GM19328 (cell line): ENCODE data around the gene RASA2.
"Not testable (repeated sequence)": the region's sequence is repeated elsewhere in the genome, so short reads cannot be mapped to it uniquely, and the experiment has no call there.

Source experiments
- ATAC-seq: cut with Tn5 transposase; IDR thresholded peaks from one replicate; pipeline ENCODE4 v1.9.1; 2021; ENCODE audit warnings: mild to moderate bottlenecking, moderate library complexity; ENCODE audit not compliant: unreplicated experiment

RASA2 gene

GRCh38 chr3:141561426-141562034 is 74.7 kb downstream of the RASA2 start:
- ATAC-seq = no peak

DNA sequence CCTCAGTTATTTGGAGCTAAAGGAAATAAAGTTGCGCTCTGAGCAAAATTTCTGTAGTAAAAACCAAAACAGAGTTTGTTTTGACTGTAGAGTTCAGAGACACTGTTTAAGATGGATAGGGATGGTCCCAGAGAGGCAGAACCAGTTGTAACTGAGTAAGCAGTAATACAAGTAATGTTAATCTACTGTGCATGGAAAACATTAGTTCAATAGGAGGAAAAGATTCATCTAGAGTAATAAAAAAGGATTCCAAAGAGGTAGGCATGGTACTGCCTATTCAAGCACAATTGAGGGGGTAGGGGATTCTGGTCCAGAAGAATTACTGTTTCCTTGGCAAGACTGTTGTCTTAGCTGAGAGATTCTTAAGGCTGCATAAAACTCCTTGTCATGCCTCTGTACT is 77.4 kb downstream of the RASA2 start:
- ATAC-seq = no peak

- no peak for ATAC-seq
Measured at GRCh38 chr3:141570068-141570467, 83.2 kb downstream of the RASA2 start.

DNA sequence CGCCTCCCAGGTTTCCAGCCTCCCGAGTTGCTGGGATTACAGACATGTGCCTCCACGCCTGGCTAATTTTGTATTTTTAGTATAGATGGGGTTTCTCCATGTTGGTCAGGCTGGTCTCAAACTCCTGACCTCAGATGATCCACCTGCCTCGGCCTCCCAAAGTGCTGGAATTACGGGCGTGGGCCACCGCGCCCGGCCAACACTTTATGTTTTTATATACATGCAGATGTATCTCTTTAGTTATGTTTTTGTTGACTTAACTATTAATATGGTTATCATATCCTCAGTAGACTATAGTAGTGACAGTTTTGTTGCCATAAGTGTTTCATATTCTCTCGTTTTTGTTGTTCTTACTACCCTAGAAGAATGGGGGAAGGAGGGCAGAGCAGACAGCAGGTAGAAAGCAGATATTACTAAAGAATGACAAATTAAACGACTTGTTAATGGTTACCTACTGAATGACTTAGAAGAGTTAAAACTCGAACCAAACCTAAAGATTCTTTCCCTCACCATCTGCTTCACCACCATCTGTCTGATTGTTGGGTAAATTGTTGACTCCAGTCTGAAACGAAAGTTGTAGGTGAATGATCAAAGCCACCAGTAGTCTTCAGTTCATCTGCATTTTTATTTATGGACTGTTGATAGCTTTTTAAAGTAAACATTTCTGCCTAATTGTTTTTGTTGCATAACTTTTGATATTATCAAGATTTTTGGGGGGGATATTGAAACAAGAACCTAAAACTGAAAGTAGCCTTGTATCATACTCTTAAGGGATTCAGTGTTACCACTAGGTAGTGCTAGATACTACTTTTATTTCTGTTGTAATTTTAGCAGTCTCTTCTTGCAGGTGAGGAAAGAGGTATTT is 89.3 kb downstream of the RASA2 start:
- ATAC-seq = no peak

DNA sequence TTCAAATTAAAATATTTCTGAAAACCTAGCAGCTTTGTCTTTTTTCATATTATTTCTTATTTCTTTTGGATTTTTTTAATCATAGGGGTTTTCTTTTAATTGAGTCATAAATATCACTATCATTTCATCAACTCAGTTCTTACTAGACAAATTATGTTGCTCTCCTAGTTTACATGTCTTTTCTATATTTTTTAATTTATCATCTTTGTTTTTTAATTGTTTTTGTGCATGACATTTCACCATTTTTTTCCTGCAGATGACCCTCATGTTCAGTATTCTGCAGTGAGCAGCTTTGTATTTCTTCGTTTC is 89.9 kb downstream of the RASA2 start:
- ATAC-seq = no peak

- ATAC-seq = no peak
Measured at GRCh38 chr3:141578202-141578973, 91.6 kb downstream of the RASA2 start.

- ATAC-seq = no peak
Measured at GRCh38 chr3:141594357-141594756, 107.5 kb downstream of the RASA2 start.

DNA sequence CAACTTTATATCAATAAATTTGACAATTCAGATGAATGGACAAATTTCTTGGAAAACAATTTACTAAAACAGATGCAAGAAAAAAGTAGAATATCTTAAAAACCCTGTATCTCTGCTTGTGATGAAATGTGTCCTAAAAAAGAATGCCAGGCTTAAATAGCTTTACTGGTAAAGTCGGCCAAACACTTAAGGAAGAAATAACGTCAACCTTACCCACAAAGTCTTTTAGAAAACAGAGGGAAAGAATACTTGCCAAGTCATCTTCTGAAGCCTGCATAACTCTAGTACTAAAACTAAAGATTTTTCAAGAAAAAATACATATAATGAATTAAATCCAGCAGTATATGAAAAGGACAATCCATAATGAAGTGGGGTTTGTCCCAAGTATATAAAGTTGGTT is 111.1 kb downstream of the RASA2 start:
- ATAC-seq = no peak

- no peak for ATAC-seq
Measured at GRCh38 chr3:141600331-141600730, 113.5 kb downstream of the RASA2 start.

DNA sequence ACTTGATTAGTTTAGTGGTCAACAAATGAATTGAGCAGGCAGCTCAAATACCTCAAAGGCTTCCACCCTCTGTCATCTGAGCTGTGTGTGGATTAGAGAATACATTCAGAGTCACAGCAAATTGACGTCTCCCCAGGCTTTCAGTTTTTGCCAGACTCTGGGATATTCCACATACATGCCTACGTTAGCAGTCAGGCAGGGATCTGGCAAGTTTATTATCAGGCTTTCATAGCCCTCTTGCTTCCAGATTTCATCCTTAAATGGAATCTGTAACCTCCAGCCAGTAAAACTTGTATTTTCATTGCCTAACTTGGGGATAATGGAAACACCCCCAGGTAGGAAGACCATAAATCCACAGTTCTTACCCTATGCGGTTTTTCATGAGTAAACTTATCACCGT is 115.9 kb downstream of the RASA2 start:
- ATAC-seq = no peak

GRCh38 chr3:141603473-141604035 is 116.7 kb downstream of the RASA2 start:
- ATAC-seq = no peak

DNA sequence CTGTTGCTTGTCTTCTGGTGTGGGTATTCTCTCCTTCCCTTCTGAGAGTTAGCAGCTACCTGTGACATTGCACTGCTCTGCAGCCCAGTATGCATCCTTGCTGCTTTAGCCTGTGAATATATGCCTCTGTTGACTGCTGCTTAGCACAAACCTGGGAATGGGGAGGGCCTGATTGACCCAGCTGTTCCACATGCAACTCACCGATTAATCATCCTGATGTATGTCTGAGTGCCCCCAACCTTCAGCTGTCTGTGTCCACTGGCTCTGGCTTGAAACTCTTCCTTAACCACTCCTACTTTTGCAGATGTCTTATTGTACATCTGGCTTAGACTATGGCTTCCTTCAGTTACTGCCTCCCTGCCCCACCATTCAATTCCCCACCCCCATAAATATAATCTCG is 119.1 kb downstream of the RASA2 start:
- no peak for ATAC-seq

- no peak for ATAC-seq
Measured at GRCh38 chr3:141608438-141608837, 121.6 kb downstream of the RASA2 start.

DNA sequence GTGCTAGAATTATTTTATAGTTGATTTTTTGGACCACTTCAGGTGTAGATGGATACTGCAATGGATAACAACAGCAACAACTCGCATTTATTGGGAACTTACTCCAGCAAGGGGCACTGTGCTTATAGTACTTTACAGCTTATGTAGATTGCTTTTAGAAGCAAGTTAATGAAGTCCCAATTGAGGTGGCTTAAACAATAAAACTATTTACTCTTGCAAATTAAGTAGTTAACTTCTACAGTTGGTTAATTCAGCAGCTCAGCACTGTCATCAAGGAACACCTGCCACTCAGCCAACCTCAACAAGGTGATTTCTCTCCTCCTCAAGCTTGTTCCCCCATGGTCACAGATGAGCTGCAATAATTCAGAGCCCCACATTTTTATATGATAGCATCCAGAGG is 124.1 kb downstream of the RASA2 start:
- no peak for ATAC-seq

DNA sequence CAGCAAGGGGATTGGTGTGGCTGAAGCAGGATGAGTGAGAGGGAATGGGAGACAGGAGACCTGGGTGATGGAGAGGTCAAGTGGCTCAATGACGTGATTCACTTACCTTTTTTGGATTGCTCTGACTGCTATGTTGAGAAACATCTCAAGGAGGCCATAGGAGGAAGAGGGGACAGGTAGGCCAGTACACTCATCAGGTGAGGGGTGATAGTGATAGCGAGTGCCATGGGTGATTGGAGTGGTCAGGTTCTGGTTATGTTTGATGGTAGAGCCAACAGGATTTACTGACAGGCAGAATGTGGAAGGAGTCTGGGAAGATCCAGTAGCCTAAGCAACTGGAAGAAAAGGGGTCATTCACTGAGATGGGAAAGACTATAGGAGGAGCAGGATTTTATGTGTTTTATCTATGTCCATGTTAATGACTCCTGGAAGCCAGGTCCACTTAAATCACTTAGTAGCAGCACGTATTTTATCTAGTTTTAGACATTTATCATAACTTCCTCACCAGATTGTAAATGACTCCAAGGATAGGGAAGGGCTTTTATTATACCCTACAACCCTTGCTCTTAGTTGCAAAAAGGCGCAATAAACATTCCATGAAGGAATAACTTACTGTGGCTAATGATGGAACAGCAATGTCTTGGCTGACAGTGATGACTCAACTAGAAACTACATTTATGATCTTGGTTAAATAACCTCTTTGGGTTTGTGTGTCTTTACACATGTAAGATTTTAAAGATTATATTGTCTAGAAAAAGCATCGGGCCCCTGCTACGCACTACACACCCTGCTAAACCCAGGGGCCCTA is 131.5 kb downstream of the RASA2 start:
- ATAC-seq = no peak

GRCh38 chr3:141618938-141619337 is 132.1 kb downstream of the RASA2 start:
- ATAC-seq = no peak

- no peak for ATAC-seq
Measured at GRCh38 chr3:141619450-141619849, 132.6 kb downstream of the RASA2 start.

GRCh38 chr3:141623691-141624090 is 136.9 kb downstream of the RASA2 start:
- ATAC-seq = no peak

DNA sequence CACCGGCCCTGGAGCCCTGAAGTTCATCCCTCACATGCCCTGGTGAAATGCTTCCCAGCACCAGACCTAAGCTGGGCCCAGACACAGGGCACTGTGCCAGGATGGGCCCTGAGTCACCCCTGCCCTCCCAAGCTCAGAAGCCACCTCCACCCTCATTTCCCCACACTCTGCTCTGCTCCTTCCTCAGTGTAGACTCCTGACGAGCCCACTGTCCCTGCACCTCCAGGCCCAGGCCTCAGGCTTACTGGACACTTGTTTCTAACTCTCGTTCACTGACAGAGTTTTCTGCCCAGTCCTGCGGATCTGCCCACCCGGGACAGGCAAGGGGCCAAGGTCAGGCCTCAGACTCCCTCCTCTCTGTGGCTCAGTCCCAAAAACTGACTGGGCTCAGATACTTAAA is 138.7 kb downstream of the RASA2 start:
- ATAC-seq = no peak

- not testable (repeated sequence) for ATAC-seq
Measured at GRCh38 chr3:141628334-141628733, 141.5 kb downstream of the RASA2 start.
